Kidney glomerular epithelial cell (primary cell): Measurements from ENCODE around the gene NPM1.

Experiments used
- DNase-seq: peaks from one replicate; lab custom pipeline; 2025; lab: John Stamatoyannopoulos, UW

NPM1 gene

DNA sequence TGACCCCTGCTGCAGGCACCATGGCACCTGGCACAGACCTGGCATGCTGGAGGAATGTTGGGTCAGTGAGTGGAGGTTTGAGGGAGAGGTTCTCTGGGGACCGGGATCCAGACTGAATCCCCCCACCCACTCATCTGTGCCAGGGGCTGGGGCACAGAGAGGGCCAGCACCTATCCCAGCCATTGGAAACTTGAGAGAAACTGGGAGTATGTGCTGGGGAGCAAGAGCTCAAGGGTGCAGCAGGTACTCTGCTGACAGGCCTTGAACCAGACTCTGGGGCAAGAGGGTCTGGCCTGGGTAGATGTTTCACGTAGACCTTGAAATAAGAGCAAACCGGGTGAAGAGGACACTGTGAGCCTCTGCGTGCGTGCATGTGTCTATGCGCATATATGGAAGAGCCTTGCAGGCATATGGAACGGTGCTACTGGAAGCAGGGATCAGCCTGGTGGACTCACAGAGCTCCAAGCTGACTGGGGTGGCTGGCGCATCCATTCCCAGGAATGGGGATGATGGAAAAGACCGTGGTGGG is 40.6 kb downstream of the NPM1 start:
- DNase-seq, result no peak

DNA sequence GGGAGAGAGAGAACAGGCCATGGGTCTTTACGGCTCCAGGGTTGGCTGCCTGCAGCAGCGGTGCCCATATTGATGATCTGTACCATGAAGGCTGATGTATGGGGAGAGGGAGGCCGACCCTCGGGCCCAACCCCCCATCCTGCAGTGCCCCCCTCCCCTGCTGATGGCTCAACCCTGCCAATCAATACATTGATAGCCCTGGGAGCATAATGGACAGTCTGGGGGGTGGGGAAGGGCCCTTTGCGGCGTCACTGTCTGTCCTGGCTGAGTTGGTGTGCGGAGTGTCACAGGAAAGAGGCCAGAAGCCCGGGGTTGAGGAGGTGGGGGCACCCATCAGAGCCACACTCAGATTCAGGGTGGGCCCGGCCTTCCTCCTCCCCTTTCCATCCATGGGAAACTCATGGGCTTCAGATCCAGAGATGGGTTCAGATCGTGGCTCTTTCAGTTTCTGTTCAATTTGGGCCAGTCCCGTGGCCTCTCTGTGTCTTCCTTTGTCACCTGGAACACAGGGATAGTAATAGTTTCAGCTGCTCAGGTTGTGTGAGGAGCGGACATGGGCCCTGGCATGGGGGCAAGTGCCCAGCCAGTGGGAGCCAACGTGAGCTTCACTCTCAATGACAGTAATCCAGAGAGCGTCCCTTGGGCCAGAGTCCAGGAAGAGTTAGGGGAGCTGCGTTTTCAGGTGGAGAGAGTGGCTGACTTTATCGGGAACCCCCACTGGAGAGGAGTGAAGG is 41.3 kb downstream of the NPM1 start:
- DNase-seq, result no peak

DNA sequence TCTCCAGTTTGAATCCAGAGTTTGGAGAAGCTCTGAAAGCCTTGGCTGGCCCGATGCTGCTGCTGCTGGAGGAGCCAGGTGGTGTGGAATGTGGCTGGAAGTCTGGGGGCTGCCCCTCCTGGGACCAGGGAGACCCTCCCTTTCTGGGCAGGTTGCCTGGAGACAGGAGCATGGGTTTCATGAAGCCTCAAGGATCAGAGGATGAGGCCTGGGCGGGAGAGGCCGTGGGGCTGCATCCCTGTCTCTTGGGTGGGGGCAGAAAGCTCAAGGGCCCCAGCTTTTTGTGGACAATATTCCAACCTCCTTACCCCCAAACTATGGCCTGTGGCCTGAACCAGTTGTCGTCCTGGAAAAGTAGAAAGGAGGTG is 41.9 kb downstream of the NPM1 start:
- no peak for DNase-seq

DNA sequence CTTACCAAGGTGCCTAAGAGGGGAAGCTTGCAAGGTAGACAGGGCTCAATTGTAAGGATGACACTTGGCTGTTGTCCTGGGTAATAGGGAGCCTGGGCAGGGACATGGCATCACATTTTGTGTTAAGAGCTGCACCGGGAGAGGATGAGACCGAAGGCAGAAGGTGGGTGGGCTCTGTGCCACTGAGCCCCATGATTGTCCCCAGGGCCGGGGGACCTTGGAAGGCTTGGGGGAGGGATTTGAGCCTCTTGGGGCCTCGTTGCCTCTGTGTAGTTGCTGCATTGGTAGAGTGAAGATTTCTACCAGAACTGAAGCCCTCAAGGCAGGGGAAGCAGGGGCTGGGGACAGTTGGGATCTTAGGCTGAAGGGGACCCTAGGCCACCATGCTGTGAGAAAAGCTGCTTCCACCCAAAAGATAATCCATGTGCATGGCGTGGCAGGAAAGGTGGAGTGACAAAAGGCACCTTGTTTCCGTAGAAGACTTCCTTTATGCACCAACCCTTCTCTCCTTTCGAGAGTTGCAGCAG is 43.7 kb downstream of the NPM1 start:
- no peak for DNase-seq

DNA sequence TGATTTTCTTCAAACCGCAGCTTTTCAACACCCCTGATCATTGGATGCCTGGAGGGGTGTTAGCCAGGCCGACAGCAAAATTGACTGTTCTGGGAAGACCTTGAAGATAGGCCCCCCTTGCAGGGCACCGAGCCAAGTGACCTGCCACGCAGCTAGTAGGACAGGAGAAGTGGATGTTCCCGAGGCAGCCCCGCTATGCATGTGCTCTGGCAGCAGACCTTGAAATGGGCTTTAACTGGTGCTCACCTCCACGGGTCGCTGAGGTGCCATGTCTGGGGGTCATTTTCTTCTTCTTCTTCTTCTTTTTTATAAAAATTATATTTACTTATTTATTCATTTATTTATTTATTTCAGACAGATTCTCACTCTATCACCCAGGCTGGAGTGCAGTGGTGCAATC is 44.4 kb downstream of the NPM1 start:
- no peak for DNase-seq

DNA sequence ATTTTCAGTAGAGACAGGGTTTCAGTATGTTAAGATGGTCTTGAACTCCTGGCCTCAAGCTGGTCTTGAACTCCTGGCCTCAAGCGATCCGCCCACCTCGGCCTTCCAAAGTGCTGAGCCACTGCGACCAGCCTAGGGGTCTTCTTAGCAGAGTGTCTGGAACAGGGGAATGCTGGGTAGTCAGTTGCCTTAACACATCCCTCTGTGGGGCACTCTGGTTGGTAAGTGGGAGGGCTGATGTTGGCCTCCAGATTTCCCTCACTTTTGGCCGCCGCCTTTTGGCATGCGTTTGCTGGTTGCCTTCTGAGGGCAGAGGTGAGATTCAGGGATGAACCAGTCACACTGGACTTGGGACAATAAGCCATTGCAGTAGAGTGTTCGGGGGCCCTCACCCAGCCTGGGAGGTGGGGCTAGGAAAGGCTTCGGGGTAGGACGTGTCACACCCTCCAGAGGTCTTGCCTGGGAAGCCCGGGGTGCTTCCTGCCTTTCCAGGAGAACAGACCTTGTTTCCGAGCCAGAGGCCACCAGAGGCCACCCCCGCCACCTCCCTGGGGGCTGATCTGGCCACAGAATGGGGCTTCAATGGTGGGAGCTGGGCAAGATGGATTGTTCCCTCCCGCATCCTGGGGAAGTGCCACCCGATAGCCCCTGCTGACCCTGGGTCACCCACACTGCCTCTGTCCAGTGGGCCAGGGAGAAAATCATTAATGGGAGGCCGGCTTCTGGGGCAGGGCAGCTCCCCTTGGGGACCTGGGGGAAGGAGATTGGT is 45.1 kb downstream of the NPM1 start:
- no peak for DNase-seq

DNA sequence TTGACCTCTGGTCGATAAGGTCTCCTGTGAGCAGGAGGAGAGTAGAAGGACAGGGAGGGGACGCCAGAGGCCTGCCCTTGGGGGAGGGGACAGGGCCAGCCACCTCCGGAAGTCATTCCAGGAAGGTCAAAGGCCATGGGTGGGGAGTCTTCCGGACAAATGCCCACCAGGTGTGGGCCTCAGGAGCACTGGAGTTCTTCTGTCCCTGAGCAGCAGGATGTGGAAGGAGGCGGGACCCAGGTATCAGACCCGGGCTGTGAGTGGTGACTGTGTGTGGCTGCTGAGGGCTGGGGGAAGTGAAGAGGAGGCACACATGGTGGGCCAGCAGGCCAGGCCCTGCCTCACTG is 45.7 kb downstream of the NPM1 start:
- DNase-seq, result no peak

DNA sequence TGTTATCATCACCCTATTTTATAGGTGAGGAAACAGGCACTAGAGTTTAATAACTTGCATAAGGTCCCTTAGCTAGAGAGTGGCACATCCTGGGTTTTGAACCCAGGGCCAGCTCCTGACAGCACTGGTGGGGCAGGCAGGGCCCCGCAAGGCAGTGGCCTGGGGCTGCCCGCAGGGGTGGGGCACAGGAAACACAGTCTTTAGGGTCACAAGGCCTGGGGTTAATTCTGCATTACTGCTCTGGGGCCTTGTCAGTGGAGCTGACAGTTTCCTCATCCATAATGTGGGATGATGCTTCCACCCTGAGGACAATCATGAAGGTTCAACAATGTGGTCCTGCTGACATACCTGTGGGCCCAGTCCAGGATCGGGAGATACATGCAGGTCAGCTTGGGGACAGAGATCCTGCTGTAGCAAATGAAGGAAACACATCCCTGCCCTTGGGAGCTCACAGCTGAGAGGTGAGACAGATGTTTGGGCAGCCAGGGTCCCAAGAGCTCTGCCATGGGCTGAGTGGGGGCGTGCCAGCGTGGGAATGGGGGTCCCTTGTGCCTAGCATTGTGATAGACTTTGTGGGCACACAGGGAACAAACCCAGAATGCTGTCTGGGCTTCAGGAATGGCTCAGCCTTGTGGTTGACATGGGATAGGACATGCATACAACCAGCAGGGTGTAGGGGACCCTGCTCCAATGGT is 46.5 kb downstream of the NPM1 start:
- no peak for DNase-seq

DNA sequence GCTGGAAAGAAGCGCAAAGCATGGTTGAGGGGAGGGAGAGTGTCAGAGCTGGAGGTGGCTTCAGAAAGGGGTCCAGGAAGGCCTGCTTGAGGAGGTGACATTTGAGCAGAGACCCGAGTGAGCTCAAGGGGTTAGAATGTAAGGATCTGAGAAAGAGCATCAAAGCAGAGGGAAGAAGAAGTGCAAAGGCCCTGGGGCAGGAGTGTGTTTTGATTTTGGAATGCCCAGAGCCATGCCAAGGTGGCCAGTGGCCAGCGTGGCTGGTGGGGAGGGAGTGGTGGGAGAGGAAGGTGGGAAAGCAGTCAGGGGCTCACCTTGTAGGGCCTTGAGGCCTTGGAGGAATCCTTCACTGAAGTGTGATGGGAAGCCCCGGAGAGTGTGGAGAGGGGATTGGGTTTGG is 47.2 kb downstream of the NPM1 start:
- DNase-seq, result no peak

DNA sequence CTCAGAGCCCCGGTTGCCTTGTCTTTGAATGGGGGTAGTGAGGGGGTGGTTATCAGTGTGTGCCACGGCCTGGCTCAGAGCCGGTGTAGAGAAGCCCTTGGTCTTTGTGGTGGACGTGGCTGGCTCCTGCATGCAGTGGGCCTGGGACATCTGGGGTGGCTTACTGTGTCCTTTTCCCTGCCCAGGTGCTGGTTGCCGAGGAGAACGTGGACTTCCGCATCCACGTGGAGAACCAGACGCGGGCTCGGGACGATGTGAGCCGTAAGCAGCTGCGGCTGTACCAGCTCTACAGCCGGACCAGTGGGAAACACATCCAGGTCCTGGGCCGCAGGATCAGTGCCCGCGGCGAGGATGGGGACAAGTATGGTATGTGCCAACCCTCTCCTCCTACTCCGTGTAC is 48.3 kb downstream of the NPM1 start:
- DNase-seq, result no peak

DNA sequence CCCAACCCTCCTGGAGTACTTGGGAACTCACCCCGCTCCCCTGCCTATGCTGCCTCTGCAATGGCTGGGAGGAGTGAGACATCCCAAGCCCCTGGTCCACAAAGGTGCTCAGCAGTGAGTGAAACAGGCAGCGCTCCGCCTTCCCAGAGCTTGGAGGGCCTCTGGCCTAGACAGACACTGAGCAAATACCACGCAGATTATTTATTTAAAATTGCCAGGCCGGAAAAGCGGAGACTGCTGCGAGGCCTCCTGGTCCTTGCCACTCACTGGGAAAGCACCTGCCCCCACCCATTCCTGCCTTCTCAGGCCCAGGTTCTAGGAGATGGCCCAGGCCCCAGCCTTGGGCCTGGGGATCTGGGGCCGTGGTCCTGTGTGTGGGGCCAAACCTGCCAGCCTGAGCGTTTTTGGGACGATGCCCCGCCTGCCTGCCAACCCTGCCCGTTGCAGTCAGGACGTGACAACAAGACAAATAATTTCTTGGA is 49.2 kb downstream of the NPM1 start:
- DNase-seq, result no peak

DNA sequence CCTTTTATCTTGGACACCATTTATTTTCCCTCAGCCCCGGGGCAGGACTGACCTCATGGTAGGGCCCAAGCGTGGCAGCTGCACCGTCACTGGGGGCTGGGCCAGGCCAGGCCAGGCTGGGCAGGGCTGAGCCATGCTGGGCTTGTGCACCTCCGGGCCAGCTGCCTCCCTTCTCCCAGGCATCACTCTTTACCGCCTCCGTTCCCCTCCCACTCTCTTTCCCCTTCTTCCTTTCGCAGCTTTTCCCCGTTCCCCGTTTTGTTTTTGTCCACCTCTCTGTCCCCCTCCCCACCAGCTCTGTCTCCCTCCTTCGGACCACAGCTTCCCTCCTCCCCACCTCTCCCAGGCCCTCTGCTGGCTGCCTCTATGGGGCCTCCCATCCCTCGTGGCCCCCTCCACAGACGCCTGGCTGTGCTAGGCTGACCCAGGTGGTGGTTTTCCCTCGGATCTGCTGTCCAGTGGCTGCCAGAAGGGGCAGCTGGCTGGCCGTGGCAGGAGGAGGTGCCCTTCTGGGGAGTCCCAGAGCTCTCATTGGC is 49.7 kb downstream of the NPM1 start:
- DNase-seq, result no peak

DNA sequence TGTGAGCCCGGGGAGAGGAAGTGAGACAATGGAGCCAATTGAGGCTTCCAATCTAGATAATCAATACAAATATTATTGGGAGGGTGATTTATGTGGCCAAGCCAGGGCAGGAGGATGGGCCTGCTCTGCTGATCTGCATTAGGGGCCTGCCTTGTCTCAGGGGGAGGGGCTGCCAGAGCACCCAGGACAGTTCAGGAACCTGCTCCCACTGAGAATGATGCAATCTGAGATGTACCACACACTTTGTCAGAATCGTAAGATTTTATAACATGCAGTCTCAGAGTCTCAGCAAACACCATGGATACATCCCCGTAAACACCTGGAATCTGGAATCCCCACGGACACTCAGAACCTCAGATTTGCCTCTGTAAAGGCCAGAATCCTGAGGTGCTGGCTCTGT is 51.1 kb downstream of the NPM1 start:
- DNase-seq, result no peak

DNA sequence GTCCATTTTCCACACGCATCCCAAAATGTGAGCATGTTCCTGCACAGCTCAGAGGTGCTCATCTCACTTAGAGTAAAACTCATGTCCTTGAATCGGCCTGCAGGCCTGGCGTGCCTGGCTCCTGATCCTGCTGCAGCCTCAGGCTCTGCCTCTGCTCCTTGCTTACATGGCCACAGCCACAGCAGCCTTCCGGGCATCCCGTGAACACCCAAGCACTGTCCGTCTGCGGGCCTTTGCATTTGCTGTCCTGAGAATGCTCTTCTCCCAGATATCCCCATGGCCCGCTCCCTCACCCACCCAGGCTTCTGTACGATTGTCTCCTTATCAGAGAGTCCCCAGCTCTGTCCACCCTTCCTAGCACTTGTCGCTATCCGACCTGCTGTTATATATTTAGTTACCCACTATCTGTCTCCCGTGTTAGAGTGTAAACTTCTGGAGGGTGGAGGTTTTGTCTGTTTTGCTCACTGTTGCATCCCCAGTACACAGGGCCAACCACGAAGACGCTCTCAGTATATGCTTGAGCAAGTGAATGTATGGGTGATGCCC is 53.7 kb downstream of the NPM1 start:
- no peak for DNase-seq

DNA sequence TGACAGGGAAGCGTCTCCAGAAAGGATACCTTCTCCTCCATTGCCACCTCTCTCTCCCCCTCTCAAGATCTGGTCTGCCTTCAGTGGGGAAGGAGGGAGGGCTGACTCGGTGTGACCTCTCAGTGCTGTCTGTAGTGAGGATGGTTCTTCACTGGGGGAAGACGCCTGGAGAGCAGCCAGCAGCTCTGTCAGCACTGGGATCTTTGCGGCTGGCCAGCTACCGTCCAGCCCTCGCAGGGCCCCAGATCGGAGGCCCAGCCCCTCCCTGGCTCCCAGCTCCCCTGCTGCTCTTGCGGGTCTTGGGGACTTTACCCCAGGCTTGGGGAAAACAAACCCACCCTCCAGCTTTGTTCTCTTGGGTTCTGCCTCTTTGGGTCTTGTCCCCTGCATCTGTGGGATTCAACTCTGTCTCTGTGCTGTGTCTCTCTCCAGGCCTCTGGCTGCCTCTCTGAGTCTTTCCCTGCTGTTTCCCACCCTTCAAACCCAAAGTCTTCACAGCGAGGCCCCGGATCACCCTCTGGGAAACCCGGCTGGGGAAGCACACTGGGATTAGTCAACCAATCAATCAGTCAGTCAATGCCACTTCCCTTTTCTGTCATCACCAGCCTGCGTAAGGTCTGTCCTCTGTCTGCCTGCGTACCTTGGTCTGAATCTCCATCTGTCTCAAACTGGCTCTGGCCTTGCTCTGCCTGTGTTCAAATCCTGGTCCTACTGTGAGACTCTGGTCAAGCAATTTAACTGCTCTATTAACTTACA is 54.8 kb downstream of the NPM1 start:
- DNase-seq, result no peak

DNA sequence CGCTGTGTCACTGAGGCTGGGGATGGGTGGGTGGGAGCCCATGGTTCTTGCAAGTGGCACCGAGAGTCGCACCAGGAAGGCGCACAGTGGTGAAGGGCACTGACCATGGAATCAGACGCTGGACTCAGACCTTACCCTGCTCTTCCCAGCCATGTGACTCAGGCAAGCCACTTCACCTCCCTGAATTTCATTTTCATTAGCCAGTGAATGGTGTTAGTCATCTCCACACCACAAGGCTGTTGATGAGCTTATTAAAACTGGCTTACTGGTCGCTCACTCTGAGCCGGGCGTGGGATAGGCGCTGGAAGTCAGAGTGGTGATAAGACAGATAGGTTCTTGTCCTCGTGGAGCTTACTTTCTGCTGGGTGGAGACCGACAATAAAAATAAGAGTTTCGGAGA is 56.9 kb downstream of the NPM1 start:
- DNase-seq, result no peak

DNA sequence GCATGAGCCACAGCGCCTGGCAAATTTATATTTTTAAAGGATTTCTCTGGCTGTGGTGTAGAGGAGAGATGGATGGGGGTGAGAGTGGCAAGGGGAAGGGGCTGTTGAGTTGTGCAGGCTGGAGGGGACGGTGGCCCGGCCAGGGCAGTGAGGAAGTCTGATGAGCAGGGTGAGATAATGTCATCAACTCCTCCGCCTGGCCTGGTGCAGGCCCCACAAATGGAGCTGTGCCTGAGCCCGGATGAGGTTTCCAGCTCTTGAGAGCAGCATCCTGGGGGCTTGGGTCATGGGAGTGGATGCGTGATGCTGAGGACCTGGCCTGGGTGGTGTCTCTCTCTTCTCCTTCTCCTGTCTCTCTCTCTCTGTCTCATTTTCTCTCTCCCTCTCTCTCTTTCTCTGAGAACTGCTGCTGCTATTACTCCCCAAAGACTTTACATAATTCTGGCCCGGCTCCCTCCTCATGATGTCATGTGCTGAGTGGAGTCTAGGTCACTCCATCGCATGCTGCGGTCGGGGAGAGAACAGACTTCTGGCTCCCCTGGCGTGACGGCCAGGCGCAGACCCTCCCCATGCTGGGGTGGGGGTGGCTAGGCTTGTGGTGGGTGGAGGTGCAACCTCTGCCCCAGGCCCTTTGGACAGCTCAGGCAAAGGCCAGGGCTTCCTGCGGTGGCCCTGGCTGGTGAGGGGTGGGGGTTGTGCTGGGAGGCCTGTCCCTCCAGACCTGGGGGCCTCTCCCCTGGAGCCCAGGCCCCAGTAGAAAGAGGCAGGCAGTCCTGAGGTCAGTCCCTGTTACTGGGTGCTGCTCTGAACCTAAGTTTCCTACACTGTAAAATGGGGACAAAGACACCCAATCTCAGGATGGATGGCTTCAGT is 58.2 kb downstream of the NPM1 start:
- DNase-seq, result no peak

DNA sequence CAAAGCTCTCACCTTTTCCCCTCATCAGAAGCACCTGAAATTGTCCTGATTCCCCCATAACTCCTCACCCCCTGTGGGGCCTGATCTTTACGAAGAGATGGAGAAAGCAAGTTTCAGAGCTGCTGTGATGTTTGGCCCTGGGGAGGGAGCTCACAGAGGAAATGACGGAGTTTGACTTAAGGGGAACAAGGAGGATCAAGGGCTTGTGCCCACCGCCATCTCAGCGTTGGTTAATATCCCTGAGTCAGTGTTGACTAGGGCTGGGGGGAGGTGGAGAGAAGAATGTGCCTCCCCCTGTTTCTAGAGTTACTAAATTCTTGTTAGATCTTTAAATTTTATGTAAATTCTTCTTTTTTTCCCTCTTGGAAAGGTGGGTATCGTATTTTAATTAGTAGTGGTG is 59.6 kb downstream of the NPM1 start:
- DNase-seq, result no peak

DNA sequence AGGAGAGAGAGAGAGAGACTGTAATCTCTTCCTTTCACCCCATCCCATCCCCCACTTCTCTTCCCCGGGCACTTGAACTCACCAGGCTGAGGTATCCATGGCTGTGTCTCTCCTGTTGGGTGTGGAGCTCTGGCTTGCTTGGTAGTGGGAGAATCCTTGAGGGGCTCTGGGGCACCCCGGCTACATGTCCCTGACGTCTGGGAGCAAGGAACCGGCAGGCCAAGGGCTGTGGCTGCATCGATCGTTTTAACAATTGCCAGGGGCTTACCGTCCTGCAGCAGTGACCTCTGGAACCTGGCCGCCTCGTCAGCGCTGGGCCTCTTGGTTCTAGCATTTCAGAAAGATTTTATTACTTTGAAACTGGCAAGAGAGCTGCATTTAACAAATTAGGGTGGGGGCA is 61.8 kb downstream of the NPM1 start:
- DNase-seq, result no peak
